Hepatic stellate cell (primary cell): Measurements from ENCODE around the gene LLCFC1.

Experiments used
- DNase-seq: peaks from one replicate; pipeline ENCODE4 v3.0.0; 2011; ENCODE audit warnings: low spot score

Gene LLCFC1

DNA sequence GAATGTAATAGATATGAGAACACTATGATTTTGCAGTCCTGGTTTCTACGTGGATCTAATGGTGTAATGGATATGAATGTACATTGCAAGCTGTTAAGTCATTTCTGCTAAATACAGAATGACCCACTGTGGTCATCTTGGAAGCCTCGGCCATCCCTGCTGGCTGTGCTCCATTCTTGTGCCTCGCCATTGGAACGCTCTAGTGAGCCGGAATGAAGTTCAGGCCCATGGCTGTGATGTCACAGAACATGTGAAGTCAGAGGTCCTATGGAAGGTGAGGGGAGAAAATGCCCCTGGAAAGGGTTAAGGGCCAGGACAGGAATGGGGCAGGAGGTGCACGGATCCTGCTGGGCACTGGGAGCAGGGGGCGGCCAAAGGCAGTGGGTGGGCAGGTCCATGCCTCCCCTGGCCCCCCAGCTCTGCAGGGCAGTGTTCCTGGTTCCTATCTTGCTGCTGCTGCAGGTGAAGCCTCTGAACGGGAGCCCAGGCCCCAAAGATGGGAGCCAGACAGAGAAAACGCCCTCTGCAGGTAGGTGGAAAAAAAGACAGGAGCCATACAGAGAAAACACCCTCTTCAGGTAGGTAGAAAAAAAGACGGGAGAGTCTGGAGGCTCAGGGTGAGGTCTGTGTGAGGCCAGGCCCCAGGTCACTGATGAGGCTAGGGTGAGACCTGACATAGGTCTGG is at the start of gene LLCFC1:
Gene LLCFC1 (plus strand): TSS at position 259 of the 685 bp plus-strand sequence. CDS start 138 bp downstream, at position 397.
- no peak for DNase-seq

DNA sequence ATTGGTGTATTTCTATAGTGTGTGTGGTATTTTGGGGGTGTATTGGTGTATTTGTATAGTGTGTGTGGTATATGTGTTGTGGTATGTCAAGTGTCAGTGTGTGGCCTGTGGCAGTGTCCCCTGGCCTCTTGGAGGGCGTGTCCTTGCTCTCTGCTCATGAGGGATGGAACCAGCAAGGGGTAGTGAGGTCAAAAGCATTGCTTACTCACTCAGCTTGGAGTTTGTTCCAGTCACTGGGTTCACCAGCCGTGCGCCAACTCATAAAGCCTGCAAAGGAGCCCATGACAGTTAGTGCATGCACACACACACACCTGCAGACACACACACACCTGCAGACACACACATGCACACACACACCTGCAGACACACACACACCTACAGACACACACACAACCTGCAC is 49.5 kb upstream of the LLCFC1 start:
- DNase-seq = no peak

- DNase-seq = no peak
Measured at GRCh38 chr7:142890874-142891485, 48.3 kb upstream of the LLCFC1 start.

DNA sequence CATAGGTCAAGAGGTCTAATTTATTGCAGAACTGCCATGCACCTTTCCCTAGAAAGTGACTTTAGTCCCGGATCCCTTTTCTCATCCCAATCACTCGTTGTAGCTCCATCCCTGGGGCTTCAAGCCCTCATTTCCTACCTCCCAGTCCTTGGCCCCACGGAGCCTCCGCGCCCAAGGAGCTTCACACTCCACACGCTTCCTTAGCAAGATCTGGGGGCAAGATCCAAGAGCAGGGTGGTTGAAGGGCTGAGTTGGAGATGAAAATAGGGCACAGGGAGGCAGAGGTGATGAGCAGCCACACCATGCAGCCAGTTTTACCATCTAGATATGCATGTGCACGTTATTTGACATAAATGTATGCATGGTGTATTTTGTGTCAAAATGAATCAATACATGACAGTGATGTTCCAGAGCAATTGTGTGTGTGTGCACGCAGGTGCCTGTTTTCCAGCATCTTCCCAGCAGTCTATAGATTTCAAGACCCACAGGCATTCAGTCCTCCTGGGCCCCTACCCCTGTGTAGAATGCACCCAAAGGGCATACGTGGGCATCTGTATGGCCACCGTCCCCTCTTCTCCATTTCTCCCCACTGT is 47.7 kb upstream of the LLCFC1 start:
- DNase-seq = no peak

- no peak for DNase-seq
Measured at GRCh38 chr7:142892951-142893350, 46.3 kb upstream of the LLCFC1 start.

- no peak for DNase-seq
Measured at GRCh38 chr7:142894112-142894984, 44.9 kb upstream of the LLCFC1 start.

- DNase-seq = no peak
Measured at GRCh38 chr7:142894985-142895593, 44.2 kb upstream of the LLCFC1 start.

GRCh38 chr7:142896151-142896550 is 43.1 kb upstream of the LLCFC1 start:
- DNase-seq = no peak

DNA sequence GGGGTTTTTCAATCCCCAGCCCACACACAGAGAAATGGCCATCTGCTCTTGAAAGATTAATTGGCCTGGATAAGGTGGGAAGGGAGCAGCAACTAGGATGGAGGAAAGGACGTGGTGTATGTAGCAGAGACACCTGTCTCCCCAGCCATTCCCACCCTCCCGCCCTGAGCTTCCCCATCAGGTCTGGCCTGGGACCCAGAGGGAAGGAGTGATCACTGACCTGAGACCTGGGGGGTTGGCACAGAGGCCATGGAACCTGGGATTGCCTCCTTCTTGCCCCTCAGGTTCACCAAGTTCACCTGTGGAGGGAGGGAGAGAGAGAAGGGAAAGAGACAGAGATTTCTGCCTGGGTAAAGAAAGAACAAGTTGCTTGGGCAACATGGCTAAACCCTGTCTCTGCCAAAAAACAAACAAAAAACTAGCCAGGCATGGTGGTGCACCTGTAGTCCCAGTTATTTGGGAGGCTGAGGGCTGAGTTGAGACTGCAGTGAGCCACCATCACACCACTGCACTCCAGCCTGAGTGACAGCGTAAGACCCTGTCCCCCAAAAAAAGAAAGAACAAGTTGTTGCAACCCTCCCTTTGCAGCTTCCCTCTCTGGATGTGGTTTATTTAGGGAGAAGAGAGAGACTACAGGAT is 42.4 kb upstream of the LLCFC1 start:
- DNase-seq = no peak

GRCh38 chr7:142897691-142898090 is 41.6 kb upstream of the LLCFC1 start:
- no peak for DNase-seq

DNA sequence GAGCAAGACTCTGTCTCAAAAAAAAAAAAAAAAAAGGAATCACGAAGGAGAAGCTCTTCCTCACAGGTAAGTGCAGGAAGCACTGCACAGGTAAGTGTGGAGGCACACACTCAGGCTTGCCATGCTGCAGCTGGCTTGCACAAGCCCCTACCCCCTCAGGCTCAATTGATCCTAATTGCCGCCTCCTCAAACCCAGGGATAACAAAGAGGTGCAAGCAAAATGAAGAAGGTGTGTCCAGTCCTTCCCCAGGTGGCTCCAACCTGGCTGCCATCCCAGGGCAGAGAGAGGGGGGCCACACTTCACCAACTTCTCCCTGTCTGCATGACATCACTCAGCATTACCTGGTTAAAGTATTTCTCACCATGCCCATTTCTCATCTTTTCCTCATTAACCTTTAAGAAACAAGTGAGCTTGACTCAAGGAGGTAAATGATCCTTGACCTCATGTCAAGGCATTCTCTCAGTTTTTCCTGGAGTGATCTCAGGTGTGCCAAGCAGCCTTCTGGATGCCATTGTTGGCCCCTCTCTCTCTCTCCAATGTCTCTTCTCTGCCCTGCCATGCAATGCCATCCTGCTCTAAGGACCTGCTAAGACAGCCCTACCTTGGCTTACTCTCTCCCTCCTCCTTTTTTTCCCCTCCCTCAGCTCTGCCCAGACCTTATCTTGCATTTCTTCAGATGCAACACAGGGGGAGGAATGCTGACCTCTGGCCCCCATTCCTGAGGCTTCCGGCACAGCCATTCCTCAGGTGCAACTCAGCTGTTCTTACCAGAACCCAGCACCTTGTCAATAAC is 40.7 kb upstream of the LLCFC1 start:
- DNase-seq = no peak

GRCh38 chr7:142899661-142900060 is 39.6 kb upstream of the LLCFC1 start:
- DNase-seq = no peak

- DNase-seq = no peak
Measured at GRCh38 chr7:142901426-142902259, 37.6 kb upstream of the LLCFC1 start.

DNA sequence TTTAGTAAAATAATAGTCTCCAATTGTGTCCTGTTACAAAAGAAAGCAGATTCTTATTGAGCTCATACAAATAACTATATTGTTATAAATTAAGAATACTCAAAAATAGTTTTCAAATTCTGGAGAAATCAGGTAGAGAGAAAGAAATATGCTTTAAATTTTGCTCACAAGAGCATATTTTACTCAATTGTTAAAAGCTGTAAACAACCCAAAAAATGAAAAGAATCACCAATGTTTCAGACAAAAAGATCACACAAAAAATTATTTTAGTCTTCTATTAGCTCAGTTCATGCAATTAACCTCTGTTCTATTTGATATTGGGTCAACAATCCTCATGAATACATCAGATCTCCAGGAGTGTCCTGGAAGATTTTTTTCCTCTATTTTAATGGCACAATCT is 35.2 kb upstream of the LLCFC1 start:
- DNase-seq = no peak

GRCh38 chr7:142905759-142906158 is 33.5 kb upstream of the LLCFC1 start:
- no peak for DNase-seq

DNA sequence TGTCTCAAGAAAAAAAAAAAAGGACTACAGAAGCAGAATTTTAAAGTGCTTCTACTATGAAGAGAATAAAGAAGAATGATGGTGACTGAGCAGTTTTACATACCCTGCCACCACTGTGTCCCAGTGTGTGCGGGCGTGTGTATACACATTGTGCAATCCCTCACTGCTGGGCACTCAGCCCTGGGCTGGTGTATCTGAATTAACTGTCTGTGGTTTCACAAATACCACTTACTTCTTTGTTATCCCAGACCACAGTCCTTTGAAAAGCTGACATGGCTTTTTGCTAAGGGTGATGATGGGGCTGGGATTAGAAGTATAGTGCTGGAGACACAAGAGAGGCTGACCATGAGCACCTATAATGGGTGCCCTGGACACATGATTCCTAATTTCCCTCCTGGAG is 32.6 kb upstream of the LLCFC1 start:
- DNase-seq = no peak

DNA sequence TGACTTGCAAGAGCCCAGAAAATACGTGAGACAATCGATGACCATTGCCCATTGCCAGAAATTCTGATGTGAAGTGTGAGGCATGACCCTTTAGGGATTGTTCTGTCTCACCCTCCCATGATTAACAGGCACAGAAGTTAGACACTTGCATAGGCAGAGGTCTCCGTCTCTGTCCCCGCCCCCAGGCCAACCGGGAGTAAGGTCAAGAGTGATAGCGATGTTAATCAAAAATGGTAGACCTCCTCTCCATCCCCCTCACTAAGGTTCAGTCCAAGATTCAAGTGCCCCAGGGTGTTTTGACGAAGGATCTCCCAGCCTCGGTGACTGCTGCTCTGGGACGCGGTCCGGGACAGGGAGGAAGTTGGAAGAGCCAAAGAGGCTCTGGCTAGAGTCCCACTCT is 31.0 kb upstream of the LLCFC1 start:
- DNase-seq = no peak

DNA sequence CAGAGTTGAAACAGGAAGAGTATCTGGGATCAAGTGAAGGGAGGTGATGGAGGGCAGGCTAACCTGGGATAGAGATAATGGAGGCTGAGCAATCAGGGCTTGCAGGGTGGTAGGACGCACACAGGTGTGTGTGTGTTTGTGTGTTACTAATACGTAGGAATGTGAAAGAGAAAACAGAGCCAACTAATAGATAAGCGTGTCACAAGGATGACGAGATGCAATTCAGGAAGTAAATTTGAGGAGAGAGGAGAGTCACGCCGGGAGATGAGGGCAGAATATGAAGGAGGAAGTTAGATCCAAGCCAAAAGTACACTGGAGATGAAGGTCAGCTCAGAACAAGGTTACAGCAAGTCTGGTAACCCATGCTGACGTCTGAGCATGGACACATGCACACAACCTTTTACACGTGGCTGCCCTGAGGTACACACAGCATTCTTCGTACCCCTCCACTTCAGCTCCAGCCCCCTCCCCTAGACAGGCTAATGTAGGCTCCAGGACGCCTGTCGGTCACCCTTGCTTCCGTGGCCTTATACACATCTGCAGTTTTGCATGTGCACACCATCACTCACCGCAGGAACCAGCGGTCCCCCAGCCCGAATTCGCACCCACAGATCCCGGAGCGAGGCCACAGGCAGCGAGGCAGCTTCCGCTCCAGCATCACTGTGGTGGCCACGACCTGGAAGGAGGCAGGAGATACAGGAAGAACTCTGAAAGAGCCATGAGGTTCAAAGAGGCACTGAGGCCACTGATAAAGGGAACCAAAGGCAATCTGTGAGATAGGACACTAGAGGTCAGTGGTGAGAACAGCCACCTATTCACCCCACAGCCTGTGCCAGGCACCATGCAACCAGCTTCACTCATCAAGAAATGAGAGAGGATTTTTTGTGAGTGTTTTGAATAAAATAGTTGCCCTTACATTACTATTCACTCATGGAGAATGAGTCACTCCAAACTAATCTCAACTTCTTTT is 30.1 kb upstream of the LLCFC1 start:
- no peak for DNase-seq

- DNase-seq = no peak
Measured at GRCh38 chr7:142910031-142910433, 29.3 kb upstream of the LLCFC1 start.
